HG02884 (cell line): ENCODE measurements around the gene SPRED3.

Source experiments
- ATAC-seq: cut with Tn5 transposase; IDR thresholded peaks from one replicate; pipeline ENCODE4 v1.9.1; 2021; ENCODE audit warnings: mild to moderate bottlenecking, moderate library complexity; ENCODE audit not compliant: unreplicated experiment

The SPRED3 gene

DNA sequence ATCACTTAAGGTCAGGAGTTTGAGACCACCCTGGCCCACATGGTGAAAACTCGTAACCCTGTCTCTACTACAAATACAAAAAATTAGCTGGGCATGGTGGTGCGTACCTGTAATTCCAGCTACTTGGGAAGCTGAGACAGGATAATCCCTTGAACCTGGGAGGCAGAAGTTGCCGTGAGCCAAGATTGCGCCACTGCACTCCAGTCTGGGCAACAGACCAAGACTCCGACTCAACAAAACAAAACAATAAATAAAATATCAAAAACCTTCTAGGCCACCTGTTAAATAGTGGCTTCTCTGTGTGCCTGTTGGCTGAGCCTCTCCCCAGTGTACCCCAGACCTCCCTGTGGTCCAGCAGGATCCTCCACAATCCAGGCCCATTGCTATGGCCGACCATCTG lies 17.4 kb upstream of the SPRED3 start:
- ATAC-seq: no peak

DNA sequence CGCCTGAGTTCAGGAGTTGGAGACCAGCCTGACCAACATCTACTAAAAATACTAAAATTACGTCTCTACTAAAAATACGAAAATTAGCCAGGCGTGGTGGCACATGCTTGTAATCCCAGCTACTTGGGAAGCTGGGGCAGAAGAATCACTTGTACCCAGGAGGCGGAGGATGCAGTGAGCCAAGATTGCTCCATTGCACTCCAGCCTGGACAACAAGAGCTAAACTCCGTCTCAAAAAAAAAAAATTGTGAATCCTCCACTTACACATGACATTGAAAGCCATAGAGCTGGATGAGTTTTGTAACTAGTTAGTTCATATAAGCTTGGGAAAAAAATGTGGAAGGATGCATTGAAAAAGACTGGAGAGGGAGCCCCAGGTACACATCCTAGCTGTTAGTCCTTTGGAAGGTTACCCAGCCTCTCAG lies 14.6 kb upstream of the SPRED3 start:
- no peak for ATAC-seq

DNA sequence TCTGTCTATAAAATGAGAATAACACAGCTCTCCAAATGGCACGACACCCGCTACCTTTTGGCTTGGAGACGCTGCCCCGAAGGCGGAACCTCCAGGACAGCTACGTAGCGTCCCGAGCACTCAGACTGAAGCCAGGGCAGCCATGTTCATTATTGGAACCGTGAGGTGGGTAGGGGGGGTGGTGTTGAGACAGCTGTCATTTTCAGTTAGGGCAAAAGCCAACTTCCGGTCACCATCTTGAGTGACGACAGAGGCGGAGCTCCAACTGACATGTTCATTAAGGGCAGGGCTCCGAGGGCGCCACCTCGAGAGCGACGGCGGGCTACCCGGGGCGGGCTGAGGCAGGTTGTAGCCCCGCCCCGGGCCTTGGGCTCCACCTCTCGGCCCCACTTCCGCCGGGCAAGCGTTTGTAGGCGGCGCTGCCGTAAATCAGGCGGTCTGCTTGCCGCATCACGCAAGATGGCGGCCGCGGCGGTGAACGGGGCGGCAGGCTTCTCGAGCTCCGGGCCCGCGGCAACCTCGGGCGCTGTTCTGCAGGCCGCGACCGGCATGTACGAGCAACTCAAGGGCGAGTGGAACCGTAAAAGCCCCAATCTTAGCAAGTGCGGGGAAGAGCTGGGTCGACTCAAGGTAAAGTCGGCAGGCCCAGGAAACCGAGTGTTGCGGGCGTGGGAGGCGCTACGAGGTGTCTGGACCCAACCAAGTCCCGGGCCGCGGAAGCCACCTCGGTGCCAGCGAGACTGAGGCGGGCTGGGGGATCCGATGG lies 14.0 kb upstream of the SPRED3 start, which contains the start of gene PSMD8:
PSMD8 (plus strand) TSS at position 240 of the 766 bp plus-strand sequence; CDS start at position 271, 31 bp downstream.
- peak; percentile 89 for ATAC-seq

DNA sequence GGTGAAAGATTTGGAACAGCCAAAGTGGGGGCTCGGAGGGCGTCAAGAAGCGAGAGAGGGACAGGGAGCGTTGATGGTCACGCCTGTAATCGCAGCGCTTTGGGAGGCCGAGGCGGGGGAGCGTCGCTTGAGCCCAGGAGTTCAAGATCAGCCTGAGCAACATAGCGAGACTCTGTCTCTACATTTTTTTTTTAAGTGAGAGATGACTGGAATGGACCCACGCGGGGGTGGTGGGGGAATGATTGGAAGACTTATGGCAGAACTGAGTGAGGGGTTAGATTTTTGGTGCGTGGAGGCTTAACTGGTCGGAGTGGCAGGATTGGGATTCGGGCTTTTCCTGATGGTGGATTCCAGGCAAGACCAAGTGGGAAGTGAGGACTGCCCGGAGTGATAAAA lies 13.4 kb upstream of the SPRED3 start:
- no peak for ATAC-seq

DNA sequence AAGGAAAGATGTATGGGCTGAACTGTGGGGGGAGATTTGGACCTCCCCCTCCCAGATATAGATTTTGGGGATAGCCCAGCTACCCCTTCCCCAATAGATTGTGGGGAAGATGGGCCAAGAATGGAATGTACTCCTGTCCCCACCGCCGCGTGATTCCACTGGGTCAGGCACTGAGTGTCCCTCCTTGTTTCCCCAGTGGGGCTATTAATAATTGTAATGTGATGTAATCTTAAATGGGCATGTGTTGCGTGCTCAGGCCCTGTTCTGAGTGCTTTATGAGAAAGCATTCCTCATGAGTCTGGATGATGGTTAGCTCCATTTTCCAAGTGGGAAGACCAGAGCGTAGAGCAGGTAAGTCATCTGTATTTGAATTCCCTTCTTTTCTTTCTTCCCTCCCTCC lies 12.7 kb upstream of the SPRED3 start:
- no peak for ATAC-seq

DNA sequence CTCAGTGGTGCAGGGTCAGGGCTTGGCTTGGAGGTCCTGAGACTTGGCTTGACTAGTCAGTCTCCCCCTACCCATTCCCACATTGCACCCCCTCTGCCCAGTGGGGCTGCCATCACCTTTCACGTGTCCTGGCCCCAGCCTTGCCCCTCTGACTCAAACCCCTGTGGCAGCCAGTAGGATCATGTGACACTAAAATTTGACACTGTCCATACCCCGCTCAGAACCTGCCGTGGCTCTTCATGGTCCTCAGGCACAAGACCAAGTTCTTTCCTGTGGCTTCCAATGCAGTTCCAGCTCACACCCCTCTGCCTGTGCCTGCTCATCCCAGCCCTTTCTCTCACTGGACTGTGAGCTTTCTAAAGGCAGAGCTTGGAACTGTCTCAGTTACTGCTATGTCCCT lies 11.9 kb upstream of the SPRED3 start:
- no peak for ATAC-seq

DNA sequence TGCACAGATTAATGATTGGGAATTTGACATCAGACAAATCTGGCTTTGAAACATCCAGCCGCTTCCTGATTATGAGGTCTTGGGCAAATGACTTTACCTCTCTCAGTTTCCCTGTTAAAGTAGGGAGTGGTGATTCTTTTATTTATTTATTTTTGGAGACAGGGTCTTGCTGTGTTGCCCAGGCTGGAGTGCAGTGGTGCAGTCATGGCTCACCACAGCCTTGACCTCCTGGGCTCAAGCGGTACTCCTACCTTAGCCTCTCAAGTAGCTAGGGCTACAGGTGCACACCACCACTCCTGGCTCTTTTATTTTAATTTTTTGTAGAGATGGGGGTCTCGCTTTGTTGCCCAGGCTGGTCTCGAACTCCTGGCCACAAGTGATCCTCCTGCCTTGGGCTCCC lies 11.4 kb upstream of the SPRED3 start:
- no peak for ATAC-seq

DNA sequence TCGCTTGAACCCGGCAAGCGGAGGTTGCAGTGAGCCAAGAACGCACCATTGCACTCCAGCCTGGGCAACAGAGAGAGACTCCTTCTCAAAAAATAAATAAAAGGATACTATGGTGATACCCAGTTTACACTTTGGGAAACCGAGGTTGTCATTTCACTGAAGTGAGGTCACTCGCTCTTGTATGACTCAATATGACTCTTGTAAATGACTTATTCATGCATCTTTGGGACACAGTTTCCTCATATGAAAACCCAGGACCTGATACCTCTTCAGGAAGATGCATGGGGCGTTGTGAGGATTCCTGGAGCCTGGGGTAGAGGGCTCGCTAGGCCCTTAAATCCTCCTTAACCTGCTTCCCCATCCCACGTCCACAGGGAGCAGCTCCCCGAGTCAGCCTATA lies 9.6 kb upstream of the SPRED3 start:
- no peak for ATAC-seq

DNA sequence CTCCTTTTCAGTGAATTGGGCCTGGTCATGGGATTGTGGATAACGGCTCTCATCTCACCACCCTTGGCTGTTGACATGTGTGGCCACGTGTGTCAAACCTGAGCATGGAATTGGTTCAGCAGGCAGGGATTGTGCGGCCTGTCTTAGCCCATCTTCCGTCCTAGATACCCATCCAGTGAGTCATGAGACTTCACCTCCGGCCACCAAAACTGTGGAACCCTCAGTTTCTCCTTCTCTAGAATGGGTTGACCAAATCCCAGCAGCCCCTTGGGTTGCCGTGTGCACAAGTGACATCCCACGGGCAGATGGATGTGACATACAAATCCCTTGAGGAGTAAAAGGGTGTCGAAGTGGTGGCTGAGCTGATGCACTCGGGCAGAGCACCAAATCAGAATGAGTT lies 7.4 kb upstream of the SPRED3 start:
- ATAC-seq: no peak

DNA sequence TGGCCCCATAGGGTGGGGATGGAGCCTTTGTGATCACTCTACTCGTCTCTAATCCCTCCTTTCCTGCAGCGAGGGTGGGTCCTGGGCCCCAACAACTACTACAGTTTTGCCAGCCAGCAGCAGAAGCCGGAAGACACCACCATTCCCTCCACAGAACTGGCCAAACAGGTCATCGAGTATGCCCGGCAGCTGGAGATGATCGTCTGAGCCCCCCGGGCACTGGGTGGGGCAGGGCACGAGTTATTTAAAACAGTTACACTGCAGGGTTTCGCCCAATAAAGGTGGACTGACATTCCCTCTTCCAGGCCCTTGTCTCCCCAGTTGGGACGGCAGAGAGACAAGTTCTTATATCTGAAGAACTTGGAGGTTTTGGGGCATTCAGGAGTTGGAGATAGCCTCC lies 5.3 kb upstream of the SPRED3 start:
- ATAC-seq: no peak

DNA sequence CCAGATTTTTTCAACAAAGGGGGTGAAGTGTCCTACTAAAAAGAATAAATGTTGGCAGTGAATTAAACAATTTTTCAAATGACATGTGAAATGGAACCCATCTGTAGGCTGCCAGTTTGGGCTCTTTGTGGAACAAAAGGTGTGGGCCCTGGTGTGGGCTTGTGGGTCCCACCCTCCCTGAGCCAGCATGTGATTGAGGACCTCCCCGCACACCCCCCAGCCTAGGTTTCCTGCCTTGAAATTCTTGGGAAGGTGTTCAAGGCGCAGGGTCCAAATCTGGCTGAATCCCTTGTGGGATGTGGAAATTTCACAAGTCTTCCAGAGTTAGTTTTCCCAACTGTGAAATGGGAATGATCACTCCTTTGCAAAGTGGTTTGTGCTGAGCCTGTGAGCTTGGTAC lies 4.8 kb upstream of the SPRED3 start:
- no peak for ATAC-seq

DNA sequence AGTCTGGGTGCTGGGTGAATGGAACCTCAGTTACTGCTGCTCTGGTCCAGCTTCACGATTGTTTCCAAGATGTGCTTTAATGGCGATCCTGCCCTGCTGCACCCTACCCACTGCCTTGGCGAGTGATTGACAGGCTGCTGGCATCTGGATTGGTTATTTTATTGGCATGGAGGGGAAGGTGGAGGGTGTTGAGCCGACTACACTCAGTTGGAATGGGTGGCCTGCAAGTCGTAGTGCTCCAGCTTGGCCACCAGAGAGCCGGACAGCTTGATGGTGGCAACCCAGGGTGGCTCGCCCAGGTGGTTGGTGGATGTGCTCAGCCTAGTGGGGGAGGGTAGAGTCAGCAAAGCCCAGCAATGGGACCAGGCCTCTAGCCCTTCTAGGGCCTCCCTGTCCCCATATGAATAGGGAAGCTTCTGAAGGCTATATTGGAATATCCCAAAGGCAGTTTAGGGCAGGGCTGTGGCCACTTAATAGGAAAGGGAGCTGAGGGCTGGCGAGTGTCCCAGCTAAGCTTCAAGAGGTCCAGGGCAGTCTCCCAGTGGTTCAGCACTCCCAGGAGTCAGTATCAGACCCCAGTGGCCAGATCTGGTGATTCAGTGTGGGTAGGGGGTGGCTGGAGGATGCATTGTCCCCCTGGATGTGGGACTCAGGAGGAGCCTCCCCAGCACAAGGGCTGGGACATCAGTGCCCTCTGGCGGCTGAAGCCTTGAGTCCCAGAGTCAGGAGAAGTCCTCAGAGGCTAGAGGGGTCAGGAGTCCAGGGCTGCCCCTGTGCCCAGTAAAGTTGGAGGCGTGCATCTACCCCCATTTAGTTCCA lies 4.1 kb upstream of the SPRED3 start:
- ATAC-seq: no peak

DNA sequence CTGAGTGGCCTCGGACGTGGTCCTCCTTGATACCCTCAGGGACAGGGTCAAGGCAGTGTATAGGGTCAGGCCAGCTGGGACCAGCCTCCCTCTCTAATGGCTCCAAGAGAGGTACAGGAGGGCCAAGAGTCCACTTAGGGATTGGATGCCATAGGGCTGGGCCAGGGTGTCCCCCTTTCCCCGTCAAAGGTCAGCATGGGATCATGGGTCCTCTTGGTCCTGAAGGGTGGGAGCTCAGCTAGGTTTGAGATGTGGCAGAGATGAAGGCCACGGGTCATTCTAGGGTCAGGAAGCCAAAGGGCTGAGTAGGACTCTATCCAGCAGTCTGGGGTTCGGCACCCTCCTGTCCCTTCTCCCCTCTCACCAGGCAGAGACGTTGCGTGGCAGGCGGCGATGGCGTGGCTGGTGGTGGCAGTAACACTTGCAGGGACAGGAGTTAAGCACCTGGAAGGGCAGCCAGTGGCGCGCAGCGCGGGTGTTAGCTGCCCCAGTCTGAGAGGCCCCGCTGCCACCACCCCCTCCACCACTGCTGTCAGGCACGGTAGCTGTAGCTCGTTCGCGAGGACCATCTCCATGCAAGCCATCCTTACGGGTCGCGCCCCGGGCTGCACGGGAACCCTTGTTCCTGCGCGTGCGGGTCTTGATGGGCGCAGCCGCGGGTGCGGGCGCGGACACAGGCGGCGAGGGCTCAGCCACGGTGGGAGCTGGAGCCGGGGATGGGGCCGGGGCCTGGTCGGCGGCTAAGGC lies 3.3 kb upstream of the SPRED3 start:
- ATAC-seq: no peak

DNA sequence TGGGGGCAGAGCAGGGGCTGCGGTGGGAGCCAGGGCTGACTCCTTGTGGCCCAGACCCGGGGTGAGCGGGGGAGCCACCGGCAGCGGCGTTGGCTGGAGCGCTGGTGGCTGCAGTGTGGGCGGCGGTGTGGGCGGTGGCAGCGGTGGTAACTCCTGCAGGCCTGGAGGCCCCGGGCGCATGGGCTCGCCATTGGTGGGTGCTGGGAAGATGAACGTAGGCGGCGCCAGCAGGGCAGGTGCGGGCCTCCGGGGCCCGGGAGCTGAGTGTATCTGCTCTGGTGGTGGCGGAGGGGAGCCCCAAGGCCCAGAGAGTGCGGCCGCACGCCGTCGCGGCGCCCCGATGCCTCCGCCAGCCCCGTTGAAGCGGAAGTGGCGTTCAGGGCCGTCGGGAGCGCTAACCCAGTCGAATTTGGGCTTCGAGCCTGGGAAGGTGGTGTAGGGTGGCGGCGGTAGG lies 2.7 kb upstream of the SPRED3 start:
- ATAC-seq: no peak

DNA sequence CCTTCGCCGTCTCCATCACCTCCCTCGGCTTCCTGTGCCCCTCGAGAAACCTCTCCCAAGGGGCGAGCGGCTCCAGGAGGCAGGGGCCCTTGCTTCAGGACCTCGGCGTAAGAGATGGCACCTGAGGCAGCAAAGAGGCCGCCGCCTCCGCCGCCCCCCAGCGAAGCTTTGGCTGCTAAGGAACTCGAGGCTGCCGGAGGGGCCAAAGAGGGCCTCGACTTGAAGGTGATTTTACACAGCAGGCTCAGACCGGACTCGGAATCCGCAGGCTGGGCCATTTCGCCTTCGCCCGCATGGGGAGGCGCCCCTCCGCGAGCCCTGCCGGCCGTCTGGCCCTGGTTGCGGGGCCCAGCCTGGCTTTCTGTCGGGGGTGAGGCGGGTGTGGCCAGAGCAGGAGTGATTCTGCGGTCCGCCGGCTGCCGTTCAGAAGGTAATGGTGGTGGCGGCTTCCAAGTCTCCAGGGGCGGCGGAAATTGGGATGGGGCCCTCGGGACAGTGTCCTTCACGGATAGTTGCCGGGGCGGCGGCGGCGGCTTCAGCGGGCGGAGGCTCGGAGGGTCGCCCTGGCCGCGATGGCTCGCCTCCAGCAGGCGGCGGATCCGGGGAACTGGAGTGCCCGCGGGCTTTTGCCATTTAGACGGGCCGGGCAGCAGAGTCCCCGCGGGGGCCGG lies 2.1 kb upstream of the SPRED3 start:
- no peak for ATAC-seq

DNA sequence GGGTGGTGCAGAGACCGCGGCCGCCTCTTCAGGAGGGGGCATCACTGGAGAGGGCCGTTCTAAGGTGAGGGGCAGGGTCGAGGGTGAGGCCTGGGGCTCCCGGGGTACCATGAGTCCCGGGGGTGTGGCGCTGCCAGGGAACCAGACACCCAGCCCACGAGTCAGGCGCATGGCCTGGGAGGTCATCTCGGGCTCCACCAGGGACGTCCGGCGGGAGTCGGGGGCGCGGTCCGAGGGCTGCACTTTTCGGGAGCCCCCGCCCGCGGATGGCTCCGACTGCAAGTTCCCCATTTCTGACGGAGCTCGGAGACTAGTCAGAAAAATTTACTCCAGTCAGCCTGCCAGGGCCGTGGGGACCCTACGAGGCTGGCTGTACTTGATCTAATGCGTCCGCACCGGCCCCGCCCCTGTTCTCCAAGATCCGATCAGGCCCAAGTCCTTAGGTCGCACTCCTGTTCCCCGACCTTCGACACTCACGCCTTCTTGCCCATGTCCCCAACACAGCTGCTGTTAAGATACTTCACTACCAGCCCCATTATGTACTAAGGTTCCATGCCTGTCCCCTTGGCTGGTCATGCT lies 1.4 kb upstream of the SPRED3 start:
- no peak for ATAC-seq

DNA sequence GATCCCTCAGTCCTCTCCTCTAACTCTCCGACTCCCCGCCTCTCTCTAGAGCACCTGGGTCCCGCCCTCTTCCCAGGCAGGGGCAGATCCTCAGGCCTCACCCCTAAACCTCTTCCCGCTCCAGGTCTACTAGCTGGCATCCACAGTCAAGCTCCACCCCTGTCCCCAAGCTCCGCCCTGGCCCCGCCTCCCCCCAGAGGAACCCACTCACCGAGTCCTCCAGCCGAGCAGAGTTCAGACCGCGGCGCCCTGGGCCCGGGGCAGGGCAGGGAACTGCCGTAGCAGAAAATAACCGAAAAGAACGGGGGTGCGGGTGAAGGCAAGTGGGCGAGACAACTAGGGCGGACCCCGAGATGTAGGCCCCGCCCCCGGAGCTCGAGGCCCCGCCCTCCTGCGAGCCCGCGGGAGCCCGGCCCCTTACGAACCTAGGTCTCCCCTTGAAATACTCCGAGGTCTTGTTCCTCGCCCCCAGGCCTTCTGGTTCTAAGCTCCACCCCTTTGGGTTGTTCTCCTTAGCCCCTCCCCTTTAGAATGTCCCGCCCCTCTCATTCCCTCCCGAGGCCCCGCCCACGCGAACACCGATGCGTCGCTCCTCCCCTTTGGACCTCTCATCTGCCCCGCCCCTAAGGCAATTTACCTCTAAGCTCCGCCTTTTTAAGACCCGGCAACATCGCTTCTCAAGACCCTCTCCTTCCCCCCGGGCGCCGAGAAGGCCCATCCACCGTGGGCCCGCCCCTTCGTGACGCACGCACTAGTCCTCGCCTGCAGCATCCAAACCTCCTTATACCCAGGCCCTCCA lies 748 bp upstream of the SPRED3 start, which contains the start of gene GGN:
GGN (minus strand) TSS at position 485 of the 799 bp plus-strand sequence. CDS start 773 bp downstream, outside the sequence.
- ATAC-seq: no peak

DNA sequence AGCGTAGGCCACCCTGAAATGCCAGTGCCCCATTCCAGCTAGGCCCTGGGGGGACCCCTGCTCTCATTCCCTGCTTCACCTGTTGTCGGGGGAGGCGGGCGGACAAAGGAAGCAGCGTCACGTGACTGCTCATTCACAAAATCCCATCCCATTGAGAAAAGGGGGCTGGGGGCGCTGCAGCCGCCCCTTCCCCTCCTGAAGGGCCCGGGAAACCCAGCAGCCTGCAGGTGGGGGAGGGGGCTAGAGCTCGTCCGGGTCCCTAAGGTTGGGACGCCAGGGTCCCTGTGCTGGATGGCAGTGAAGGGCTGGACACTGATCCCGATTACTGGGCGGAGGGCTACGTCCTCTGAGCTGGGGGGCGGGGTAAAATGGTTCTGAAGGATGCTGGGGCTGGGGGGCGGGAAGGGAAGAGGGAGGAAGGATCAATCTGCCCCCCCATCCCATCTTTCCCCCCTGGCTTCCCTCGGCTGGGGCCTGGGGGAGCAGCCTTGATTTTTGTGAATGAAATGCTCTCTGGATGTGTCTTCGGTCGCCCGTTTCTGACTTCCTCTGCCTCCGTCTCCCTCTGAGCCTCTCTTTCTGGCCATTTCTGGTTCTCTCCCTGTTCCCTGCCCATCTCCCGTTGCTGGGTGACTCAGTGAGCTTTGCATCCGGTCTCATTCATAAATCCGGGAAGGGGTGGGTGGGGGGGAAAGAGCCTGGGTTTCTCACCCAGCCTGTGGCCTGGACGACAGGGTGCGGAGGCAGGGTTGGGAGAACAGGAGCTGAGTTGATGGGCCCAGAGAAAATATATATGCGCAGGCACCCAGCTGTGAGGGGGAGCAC lies 816 bp downstream of the SPRED3 start:
- ATAC-seq: no peak
